Fibroblast of lung (primary cell): ENCODE results near the gene CDYL2.

Source experiments
- CTCF ChIP-seq, 2 donors: IDR thresholded peaks in 1 of 2; conservative IDR thresholded peaks in 1 of 2; 1 replicate in 1 of 2; 2 replicates in 1 of 2; pipeline ENCODE4 v1.5.1; 2011 to 2012; ENCODE audit warnings: low read length in 2 of 2, control low read depth in 1 of 2, inconsistent platforms in 1 of 2, low read depth in 1 of 2, mild to moderate bottlenecking in 1 of 2
- EZH2 ChIP-seq: IDR thresholded peaks from 2 replicates; pipeline ENCODE4 v1.5.1; 2012; ENCODE audit warnings: low read length, control low read depth, mild to moderate bottlenecking; ENCODE audit errors: missing control alignments

GRCh38 chr16:80596507-80597207 lies 207.7 kb downstream of the CDYL2 start:
- no peak for TF ChIP-seq EZH2
- TF ChIP-seq CTCF (conservative IDR thresholded peaks at IDR 0.05 in 1 of 2, IDR thresholded peaks at IDR 0.05 in 1 of 2; ENCODE audit: low read depth in 1 of 2, low read length in 2 of 2) = no peak
